ENCODE measurements around the gene OR56A3. TPM values are rescaled to one million over a fixed set of nuclear protein-coding genes. Genes with fewer than 3 reads are reported as not detected.
"Not testable (repeated sequence)": the region's sequence is repeated elsewhere in the genome, so short reads cannot be mapped to it uniquely, and the experiment has no call there.

The OR56A3 gene, protein sequence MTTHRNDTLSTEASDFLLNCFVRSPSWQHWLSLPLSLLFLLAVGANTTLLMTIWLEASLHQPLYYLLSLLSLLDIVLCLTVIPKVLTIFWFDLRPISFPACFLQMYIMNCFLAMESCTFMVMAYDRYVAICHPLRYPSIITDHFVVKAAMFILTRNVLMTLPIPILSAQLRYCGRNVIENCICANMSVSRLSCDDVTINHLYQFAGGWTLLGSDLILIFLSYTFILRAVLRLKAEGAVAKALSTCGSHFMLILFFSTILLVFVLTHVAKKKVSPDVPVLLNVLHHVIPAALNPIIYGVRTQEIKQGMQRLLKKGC
- total RNA-seq (2014; rRNA removed; shearing (Covaris generic)) = not detected in 2 replicates

GRCh38 chr11:5941951-5942350, at the start of gene OR56A3:
TSS of gene OR56A3 (plus strand) at chr11:5942251. CDS start at chr11:5947347, 5,096 bp downstream.
- no peak for DNase-seq (ENCODE audit: low spot score)

- no peak for DNase-seq (ENCODE audit: low spot score)
These were observed 49.1 kb upstream of the OR56A3 start, which contains the start of gene OR52E5 for GRCh38 chr11:5892908-5893307. TSS of gene OR52E5 (plus strand) at chr11:5893208. CDS start at chr11:5900777, 7,569 bp downstream.

DNA sequence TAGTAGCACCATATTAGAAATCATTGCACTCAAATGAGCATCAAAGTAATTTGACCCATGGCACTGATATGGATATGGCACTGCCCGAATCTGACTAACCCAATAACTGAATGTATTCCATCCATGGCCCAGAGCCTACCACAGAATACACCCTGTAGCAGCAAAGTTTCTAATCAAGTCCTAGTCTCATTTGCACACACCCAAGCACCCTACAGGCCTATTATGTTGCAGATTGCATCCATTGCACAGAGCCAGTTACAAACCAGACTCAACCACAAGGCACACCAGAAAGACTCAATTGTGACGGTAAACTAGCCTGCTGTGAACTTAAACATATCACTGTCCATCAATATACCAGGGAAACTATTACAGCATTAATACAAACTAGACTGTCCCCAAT, 42.5 kb upstream of the OR56A3 start:
- no peak for DNase-seq (ENCODE audit: low spot score)

GRCh38 chr11:5910540-5910939, 31.5 kb upstream of the OR56A3 start:
- DNase-seq (ENCODE audit: low spot score) = peak; percentile 7

GRCh38 chr11:5922749-5923426, 19.2 kb upstream of the OR56A3 start:
- DNase-seq (ENCODE audit: low spot score) = no peak

GRCh38 chr11:5923427-5923776, 18.6 kb upstream of the OR56A3 start:
- no peak for DNase-seq (ENCODE audit: low spot score)

GRCh38 chr11:5923794-5924193, 18.3 kb upstream of the OR56A3 start:
- no peak for DNase-seq (ENCODE audit: low spot score)

- no peak for DNase-seq (ENCODE audit: low spot score)
These were observed 13.8 kb upstream of the OR56A3 start for GRCh38 chr11:5928271-5928670.

DNA sequence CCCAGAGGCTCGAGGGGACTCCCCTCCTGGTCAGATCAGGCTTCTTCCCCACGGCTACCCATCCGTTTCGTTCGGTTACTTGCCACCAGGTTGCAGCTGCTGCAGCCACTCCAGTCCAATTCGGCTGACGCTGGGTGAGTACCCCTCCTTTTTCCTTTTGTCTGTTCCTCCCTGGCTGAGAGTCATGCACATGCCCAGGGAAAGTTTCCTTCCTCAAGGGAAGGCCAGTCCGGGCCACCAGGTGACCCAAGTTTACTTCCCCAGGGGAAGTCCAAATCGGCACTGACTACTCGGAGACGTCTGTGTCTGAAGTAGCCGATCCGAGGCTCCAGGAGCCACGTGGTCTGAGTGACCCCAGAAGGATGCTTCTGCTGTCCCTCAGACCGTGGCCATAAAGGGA, 13.2 kb upstream of the OR56A3 start:
- DNase-seq (ENCODE audit: low spot score) = no peak

DNA sequence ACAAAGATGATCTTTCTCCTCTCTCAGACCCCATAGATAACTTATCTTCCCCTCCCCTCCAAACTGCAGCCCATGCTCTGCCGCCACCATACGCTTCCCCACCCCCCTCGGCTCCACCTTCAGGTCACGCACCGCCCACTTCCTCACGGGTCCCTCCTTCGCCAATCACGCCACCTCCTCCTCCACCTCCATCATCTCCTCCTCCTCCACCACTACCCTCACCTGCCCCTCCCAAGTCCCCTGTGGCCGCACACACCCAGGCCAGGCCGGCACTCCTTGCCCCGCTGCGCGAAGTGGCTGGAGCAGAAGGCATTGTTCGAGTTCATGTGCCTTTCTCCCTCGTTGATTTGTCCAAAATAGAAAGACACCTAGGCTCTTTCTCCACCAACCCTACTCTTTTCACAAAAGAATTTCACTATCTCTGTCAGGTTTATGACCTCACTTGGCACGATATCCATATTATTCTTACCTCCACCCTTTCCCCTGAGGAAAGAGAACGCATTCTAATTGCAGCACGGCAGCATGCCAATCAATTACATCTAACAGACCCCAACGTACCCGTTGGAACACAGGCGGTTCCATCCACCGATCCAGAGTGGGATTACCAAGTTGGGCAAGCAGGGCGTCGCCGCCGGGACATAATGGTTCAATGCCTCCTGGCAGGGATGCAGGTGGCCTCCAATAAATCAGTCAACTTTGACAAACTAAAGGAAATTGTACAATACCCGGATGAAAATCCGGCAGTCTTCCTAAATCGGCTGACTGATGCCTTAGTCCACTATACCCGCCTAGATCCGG, 12.3 kb upstream of the OR56A3 start:
- DNase-seq (ENCODE audit: low spot score) = no peak

- no peak for DNase-seq (ENCODE audit: low spot score)
These were observed 11.4 kb upstream of the OR56A3 start for GRCh38 chr11:5930614-5931013.

DNA sequence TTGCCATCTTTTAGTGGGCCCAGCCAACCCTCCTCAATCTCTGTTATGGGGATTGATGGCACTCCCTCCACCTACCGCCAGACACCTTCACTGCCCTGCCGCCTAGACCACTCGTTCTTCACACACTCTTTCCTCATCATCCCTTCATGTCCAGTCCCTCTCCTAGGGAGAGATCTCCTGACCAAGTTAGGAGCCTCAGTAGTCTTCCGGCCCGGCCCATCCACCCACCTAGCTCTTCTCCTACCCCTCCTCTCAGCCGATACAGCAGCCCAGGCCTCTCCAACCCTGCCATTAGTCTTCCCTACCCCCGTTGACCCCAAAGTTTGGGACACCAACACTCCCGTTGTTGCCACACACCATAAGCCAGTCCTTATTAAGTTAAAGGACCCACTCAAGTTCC, 11.0 kb upstream of the OR56A3 start:
- DNase-seq (ENCODE audit: low spot score) = no peak

- no peak for DNase-seq (ENCODE audit: low spot score)
These were observed 9.4 kb upstream of the OR56A3 start for GRCh38 chr11:5932671-5933070.

DNA sequence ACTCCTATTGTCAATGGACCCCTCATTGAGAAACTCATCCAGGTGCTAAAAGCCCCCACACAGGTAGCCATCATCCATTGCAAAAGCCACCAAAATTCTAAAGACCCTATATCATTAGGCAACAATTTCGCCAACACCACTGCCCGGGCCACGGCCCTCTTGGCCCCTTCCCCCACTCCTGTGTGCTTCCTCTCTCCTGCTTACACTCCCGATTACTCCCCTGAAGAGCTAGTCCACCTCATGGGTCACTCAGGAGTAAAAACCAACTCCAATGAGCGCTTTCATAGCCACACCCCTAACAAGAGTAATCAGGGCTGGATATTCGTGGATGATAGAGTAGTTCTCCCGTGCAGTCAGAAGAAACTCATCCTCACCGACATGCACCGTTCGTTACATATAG, 8.9 kb upstream of the OR56A3 start:
- no peak for DNase-seq (ENCODE audit: low spot score)

- no peak for DNase-seq (ENCODE audit: low spot score)
These were observed 4.0 kb upstream of the OR56A3 start for GRCh38 chr11:5937868-5938602.

- no peak for DNase-seq (ENCODE audit: low spot score)
These were observed 3.5 kb upstream of the OR56A3 start for GRCh38 chr11:5938603-5938965.

- no peak for DNase-seq (ENCODE audit: low spot score)
These were observed 1.3 kb upstream of the OR56A3 start for GRCh38 chr11:5940748-5941147.

- no peak for DNase-seq (ENCODE audit: low spot score)
These were observed 13.5 kb downstream of the OR56A3 start for GRCh38 chr11:5955586-5955985.

DNA sequence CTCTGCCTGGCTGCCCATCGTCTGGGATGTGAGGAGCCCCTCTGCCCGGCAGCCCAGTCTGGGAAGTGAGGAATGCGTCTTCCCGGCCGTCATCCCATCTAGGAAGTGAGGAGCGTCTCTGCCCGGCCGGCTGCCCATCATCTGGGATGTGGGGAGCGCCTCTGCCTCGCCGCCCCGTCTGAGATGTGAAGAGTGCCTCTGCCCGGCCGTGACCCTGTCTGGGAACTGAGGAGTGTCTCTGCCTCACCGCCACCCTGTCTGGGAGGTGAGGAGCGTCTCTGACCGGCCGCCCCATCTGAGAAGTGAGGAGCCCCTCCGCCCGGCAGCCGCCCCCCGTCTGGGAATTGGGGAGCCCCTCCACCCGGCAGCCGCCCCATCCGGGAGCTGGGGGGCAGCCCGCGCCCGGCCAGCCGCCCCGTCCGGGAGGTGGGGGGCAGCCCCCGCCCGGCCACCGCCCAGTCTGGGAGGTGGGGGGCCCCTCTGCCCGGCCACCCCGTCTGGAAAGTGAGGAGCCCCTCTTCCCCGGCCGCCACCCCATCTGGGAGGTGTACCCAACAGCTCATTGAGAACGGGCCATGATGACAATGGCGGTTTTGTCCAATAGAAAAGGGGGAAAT, 18.8 kb downstream of the OR56A3 start:
- DNase-seq (ENCODE audit: low spot score) = not testable (repeated sequence)

DNA sequence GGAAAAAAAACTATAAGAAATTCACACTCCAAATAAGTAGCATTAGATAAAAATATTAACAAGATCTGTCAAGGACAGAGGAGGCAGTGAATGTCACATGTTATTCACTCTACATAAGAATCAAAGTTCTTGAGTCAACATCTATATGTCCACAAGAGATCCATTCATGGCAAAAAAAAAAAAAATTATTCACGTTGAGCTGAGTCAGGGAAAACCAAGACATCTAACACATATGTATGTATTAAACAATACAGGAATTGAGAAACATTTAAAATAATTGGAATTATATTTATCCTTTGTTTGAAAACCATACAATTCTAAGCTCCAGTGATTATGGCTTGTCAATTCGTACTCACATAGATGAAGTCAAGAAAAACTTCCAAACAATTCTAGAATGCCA, 24.9 kb downstream of the OR56A3 start:
- no peak for DNase-seq (ENCODE audit: low spot score)

DNA sequence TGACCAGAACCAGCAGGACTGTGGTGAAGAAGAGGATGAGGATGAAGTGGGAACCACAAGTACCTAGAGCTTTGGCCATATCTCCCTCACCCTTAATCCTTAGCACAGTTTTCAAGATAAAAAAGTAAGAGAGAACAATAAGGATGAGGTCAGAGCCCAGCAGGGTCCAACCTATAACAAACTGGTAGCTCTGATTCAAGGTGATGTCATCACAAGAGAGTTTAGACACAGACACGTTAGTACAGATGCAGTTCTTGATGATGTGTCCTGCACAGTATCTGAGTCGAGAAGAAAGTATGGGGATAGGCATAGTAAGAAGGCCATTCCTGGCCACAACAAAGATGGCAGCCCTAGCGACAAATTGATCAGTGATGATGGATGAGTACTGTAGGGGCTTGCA, 25.7 kb downstream of the OR56A3 start:
- DNase-seq (ENCODE audit: low spot score) = no peak

Data from HT-29 (cell line).